G401.6 (cell line): ENCODE results near the gene PLIN4.

Source experiments
- FAIRE-seq: peaks from 2 replicates; lab custom pipeline; 2012; peaks lifted over from hg19 to GRCh38; lab: Jason Lieb, UNC

PLIN4 gene

GRCh38 chr19:4525563-4526002 lies 7.3 kb upstream of the PLIN4 start:
- no peak for FAIRE-seq

- no peak for FAIRE-seq
Observed at GRCh38 chr19:4524808-4525562, 6.7 kb upstream of the PLIN4 start.

- no peak for FAIRE-seq
Observed at GRCh38 chr19:4523306-4524110, 5.2 kb upstream of the PLIN4 start.

- FAIRE-seq: no peak
Observed at GRCh38 chr19:4522291-4523002, 4.2 kb upstream of the PLIN4 start.

- no peak for FAIRE-seq
Observed at GRCh38 chr19:4521888-4522242, 3.6 kb upstream of the PLIN4 start.

- FAIRE-seq: no peak
Observed at GRCh38 chr19:4521170-4521887, 3.0 kb upstream of the PLIN4 start.

DNA sequence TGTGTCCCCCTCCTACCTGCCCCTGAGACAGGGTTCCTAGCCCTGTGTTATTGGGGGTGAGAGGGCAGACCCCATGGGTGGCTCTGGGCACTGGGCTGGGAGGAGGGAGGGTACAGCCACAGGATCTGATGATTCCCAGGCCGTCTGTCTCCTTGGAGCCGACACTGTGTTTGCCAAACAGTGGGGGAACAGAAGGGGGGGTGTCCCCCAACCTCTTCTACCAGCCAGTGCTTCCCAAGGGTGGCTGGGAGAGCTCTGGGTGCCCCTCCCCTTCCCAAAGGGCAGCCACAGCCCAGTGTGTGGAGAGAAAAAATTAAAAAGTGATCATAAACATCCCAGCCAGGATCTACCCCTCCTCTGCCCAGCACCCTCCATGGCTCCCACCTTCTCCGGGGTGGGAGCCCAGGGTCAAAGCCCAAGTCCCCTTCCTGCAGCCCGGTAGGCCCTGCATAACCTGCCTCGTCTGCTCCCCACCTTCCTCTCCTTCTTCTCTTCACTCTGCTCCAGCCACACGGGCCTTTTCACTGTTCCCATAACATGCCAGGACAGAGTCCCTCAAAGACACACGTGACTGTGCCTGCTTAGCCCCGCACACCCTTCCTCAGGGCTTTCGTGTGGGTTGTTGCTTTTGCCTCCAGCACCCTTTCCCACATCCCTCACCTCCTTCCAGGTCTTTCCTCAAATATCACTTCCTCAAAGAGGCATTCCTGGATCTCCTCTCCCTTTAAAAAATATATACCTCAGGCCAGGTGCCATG lies 1.4 kb upstream of the PLIN4 start:
- no peak for FAIRE-seq

GRCh38 chr19:4519172-4519496 lies 848 bp upstream of the PLIN4 start:
- FAIRE-seq: no peak

- no peak for FAIRE-seq
Observed at GRCh38 chr19:4517451-4518057, 732 bp downstream of the PLIN4 start.

DNA sequence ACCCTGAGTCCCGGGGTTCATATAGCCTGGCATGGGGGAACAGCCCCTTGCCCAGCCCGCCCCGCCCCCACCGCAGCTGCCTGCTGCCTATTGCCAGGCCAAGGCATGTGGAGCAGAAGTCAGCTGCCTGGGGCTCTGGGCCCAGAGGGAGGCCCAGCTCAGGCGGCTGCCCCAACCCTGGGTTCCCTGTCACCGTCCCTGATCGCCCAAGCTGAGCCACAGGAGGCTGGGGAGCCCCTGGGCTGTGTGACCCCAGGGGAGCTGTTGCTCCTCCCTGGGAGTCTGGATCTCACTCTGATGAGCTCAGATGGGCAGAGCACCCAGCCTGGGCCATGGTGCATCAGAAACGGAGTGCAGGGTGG lies 1.4 kb downstream of the PLIN4 start:
- no peak for FAIRE-seq

DNA sequence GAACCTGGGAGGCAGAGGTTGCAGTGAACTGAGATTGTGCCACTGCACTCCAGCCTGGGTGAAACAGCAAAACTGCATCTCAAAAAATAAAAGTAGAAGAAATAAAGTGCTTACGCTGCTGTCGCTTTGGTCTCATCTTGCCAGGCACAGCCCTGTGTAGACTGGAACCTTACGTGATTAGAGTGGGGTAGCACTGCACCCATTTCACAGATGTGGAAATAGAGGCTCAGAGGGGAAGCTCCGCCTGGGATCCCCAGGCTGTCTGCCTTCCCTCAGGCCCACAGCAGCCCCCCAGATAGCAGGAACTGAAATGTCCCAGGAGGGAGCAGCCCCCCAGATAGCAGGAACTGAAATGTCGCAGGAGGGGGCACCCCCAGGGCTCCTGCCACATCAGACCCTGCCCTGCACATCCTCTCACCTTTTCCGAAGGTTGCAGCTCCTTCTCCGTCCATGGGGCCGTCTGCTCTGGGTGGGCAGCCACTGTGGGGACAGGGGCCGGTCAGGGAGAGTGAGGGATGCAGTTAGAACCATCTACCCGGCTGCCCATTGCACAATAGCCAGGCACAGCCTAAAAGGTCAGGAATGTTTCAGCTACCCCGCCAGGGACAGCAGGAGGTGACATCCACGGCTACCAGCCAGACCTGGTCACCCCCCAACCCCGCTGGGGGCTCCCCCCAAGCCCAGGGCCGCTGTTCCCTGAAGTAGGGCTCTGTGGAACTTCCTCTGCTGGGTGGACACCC lies 1.9 kb downstream of the PLIN4 start:
- no peak for FAIRE-seq

DNA sequence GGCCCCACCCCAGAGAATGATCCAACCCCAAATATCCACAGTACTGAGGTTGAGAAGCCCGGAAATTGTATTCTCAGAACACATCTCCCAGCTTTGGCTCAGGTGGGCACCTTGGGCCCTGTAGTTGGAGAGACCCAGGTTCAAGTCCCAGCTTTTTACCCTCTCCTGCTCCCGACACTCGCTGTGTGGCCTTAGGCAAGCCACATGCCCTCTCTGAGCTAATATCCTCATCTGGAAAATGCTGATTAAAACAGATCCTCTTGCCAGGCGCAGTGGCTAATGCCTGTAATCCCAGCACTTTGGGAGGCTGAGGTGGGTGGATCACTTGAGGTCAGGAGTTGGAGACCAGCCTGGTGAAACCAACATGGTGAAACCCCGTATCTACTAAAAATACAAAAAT lies 2.6 kb downstream of the PLIN4 start:
- no peak for FAIRE-seq

GRCh38 chr19:4513248-4513647 lies 5.0 kb downstream of the PLIN4 start:
- no peak for FAIRE-seq

- FAIRE-seq: no peak
Observed at GRCh38 chr19:4512070-4512469, 6.2 kb downstream of the PLIN4 start.

DNA sequence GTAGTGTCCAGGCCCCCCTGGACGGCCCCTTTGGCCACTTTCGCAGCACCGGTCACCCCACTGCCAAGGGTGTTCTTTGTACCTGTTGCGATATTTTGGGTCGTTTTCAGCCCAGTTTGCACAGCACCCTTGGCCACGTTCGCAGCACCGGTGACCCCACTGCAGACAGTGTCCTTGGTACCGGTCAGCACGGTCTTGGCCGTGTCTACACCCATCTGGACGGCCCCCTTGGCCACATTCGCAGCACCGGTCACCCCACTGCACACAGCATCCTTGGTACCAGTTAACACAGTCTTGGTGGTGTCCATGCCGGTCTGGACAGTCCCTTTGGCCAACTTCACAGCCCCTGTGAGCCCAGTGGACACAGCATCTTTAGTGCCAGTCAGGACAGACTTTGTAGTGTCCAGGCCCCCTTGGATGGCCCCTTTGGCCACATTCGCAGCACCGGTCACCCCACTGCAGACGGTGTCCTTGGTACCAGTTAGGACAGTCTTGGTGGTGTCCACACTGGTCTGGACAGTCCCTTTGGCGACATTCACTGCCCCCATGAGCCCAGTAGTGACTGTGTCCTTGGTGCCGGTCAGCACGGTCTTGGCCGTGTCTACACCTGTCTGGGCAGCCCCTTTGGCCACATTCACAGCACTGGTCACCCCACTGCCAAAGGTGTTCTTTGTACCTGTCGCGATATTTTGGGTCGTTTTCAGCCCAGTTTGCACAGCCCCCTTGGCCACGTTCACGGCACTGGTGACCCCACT lies 6.8 kb downstream of the PLIN4 start:
- no peak for FAIRE-seq

- FAIRE-seq: no peak
Observed at GRCh38 chr19:4510435-4511255, 7.6 kb downstream of the PLIN4 start.

- no peak for FAIRE-seq
Observed at GRCh38 chr19:4508698-4509097, 9.6 kb downstream of the PLIN4 start.

DNA sequence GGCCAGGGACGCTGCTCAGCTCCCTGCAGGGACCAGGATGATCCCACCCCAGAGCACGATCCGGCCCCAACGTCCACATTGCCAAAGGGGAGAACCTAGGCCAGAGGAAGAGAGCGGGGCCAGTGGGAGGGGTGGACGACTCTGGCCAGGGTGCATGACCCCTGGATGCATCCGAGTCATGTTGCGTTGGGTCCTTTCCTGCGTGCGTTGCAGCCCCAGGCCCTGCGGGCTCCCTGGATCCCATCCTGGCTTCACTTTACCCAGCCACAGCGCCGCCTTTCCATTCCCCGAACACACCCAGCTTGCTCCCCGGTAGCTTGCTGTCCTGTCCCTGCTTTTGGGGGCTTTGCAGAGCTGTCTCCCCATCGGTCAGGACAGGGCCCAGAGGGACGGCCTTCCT lies 10.5 kb downstream of the PLIN4 start:
- FAIRE-seq: no peak

DNA sequence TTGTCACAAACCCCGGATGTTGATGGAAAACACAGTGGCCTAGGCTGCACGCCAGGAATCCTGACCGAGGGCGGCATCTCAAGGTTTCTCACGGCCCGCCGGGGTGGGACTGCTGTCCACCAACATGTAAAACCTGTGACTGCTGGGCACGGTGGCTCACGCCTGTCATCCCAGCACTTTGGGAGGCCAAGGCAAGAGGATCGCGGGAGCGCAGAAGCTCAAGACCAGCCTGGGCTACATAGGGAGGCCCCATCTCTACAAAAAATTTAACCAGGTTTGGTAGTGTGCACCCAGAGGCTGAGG lies 11.2 kb downstream of the PLIN4 start:
- no peak for FAIRE-seq
